DND-41 (cell line): Measurements from ENCODE around the gene RBM5.

ENCODE experiments used
- CTCF ChIP-seq: IDR thresholded peaks from 2 replicates; pipeline ENCODE4 v1.5.1; 2012; ENCODE audit warnings: borderline replicate concordance, low read length, moderate library complexity, mild to moderate bottlenecking; ENCODE audit not compliant: poor library complexity, severe bottlenecking; ENCODE audit errors: extremely low read depth
- EZH2 ChIP-seq: IDR thresholded peaks from 3 replicates; pipeline ENCODE4 v1.6.1; 2012; ENCODE audit warnings: borderline replicate concordance, low read depth, mild to moderate bottlenecking, moderate library complexity, low read length, inconsistent platforms; ENCODE audit not compliant: severe bottlenecking

GRCh38 chr3:50167841-50168209 is 79.1 kb downstream of the RBM5 start:
- TF ChIP-seq CTCF, result no peak
- no peak for TF ChIP-seq EZH2
